H1 (cell line): ENCODE data around the gene ANKS1B. TPM values are rescaled to one million over a fixed set of nuclear protein-coding genes. Genes with fewer than 3 reads are reported as not detected.

Experiments
- CTCF ChIA-PET: fragments of 300-600 bp; sonication (Branson Sonifier 250); formaldehyde crosslinking; loops from one replicate; lab custom pipeline; 2021; ENCODE audit not compliant: partially characterized antibody; lab: Charles Lee
- POLR2A ChIA-PET: fragments of 300-600 bp; sonication (Branson Sonifier 250); formaldehyde crosslinking; loops from one replicate; lab custom pipeline; 2021; ENCODE audit warnings: inconsistent platforms; ENCODE audit not compliant: partially characterized antibody; lab: Charles Lee
- DNase-seq, 2 experiments: peaks; one replicate each; pipeline versions ENCODE4 v3.0.0 to v3.0.0-alpha.2; 2010 to 2022; ENCODE audit warnings: low spot score in 2 of 2, low read depth in 1 of 2, mixed read lengths in 1 of 2
- FAIRE-seq: peaks from 2 replicates; lab custom pipeline; 2011; peaks lifted over from hg19 to GRCh38; lab: Jason Lieb, UNC
- H2AFZ ChIP-seq: 2 replicates; pipeline ENCODE4 v1.8.1; 2012; ENCODE audit warnings: low read length, inconsistent platforms
- H2AK5ac ChIP-seq: 2 replicates; pipeline ENCODE4 v1.6.1; 2013; ENCODE audit warnings: low read depth, low read length
- H2BK120ac ChIP-seq: replicated peaks from 2 replicates; pipeline ENCODE3; 2013; ENCODE audit warnings: low read depth, low read length, inconsistent platforms
- H2BK12ac ChIP-seq: 2 replicates; pipeline ENCODE4 v1.6.1; 2013; ENCODE audit warnings: low read depth, low read length
- H2BK15ac ChIP-seq: 2 replicates; pipeline ENCODE4 v1.6.1; 2013; ENCODE audit warnings: low read length
- H2BK20ac ChIP-seq: 2 replicates; pipeline ENCODE4 v1.6.1; 2013; ENCODE audit warnings: low read length
- H2BK5ac ChIP-seq: 2 replicates; pipeline ENCODE4 v1.6.1; 2013; ENCODE audit warnings: low read depth, low read length
- H3K14ac ChIP-seq: 2 replicates; pipeline ENCODE4 v1.6.1; 2013; ENCODE audit warnings: inconsistent platforms; ENCODE audit not compliant: insufficient read length
- H3K18ac ChIP-seq: 2 replicates; pipeline ENCODE4 v1.6.1; 2013; ENCODE audit warnings: low read length; ENCODE audit errors: extremely low read depth
- H3K23ac ChIP-seq: 2 replicates; pipeline ENCODE4 v1.6.1; 2013; ENCODE audit warnings: inconsistent platforms; ENCODE audit not compliant: insufficient read length
- H3K23me2 ChIP-seq: 2 replicates; pipeline ENCODE4 v1.6.1; 2013; ENCODE audit warnings: low read depth, low read length
- H3K27ac ChIP-seq: 2 replicates; pipeline ENCODE4 v1.6.1; 2011; ENCODE audit warnings: low read depth, low read length, inconsistent platforms
- H3K27me3 ChIP-seq, 4 experiments: replicated peaks in 1 of 4; 1 replicate in 1 of 4; 2 replicates in 3 of 4; pipeline versions ENCODE4 v1.6.1 to v1.8.1; 2011 to 2013; ENCODE audit warnings: low read length in 3 of 4, mild to moderate bottlenecking in 3 of 4, inconsistent platforms in 2 of 4, mixed read lengths in 2 of 4, moderate library complexity in 1 of 4; ENCODE audit not compliant: control insufficient read depth in 3 of 4, insufficient read depth in 3 of 4; ENCODE audit errors: extremely low read depth in 1 of 4
- H3K36me3 ChIP-seq, 4 experiments: 2 replicates each; pipeline versions ENCODE4 v1.6.1 to v1.8.1; 2011 to 2013; ENCODE audit warnings: mild to moderate bottlenecking in 4 of 4, low read length in 3 of 4, moderate library complexity in 2 of 4, control low read depth in 1 of 4, inconsistent platforms in 1 of 4; ENCODE audit not compliant: insufficient read depth in 4 of 4, control insufficient read depth in 2 of 4
- H3K4ac ChIP-seq: replicated peaks from 2 replicates; pipeline ENCODE3; 2013; ENCODE audit warnings: low read length, low read depth, mixed read lengths, inconsistent platforms; ENCODE audit not compliant: insufficient read length
- H3K4me1 ChIP-seq, 4 experiments: replicated peaks in 1 of 4; 1 replicate in 1 of 4; 2 replicates in 3 of 4; pipeline versions ENCODE4 v1.6.1 to v1.8.1; 2011 to 2013; ENCODE audit warnings: low read length in 3 of 4, inconsistent platforms in 2 of 4, mixed read lengths in 1 of 4; ENCODE audit not compliant: insufficient read depth in 4 of 4, control insufficient read depth in 3 of 4
- H3K4me2 ChIP-seq, 2 experiments: 2 replicates each; pipeline versions ENCODE4 v1.6.1 to v1.8.1; 2011 to 2013; ENCODE audit warnings: low read depth in 2 of 2, low read length in 2 of 2, control low read depth in 1 of 2, inconsistent platforms in 1 of 2, mild to moderate bottlenecking in 1 of 2; ENCODE audit not compliant: insufficient read depth in 1 of 2
- H3K4me3 ChIP-seq, 4 experiments: fragments of 200-600, 300-600 bp in 1 of 4; sonication (generic), shearing (Covaris generic), sonication (Bioruptor Twin) in 1 of 4; 2 replicates each; pipeline versions ENCODE4 v1.5.1 to v1.8.1; 2011 to 2016; ENCODE audit warnings: low read length in 4 of 4, low read depth in 3 of 4, control low read depth in 2 of 4, inconsistent platforms in 2 of 4, mild to moderate bottlenecking in 2 of 4, mixed read lengths in 1 of 4, moderate library complexity in 1 of 4; ENCODE audit not compliant: insufficient read depth in 2 of 4; ENCODE audit errors: extremely low read depth in 1 of 4
- H3K56ac ChIP-seq: replicated peaks from 2 replicates; pipeline ENCODE3; 2013; ENCODE audit warnings: low read depth, mild to moderate bottlenecking, mixed read lengths, low read length, inconsistent platforms; ENCODE audit not compliant: insufficient read length
- H3K79me1 ChIP-seq: 2 replicates; pipeline ENCODE4 v1.6.1; 2013; ENCODE audit warnings: low read depth, low read length, control low read depth
- H3K79me2 ChIP-seq, 2 experiments: 2 replicates each; pipeline versions ENCODE4 v1.6.1 to v1.8.1; 2012 to 2013; ENCODE audit warnings: low read length in 2 of 2, mild to moderate bottlenecking in 2 of 2, inconsistent platforms in 1 of 2; ENCODE audit not compliant: insufficient read depth in 2 of 2, control insufficient read depth in 1 of 2
- H3K9ac ChIP-seq, 4 experiments: replicated peaks in 1 of 4; 1 replicate in 1 of 4; 2 replicates in 3 of 4; pipeline versions ENCODE4 v1.6.1 to v1.8.1; 2011 to 2013; ENCODE audit warnings: low read depth in 3 of 4, low read length in 3 of 4, control low read depth in 2 of 4, mild to moderate bottlenecking in 2 of 4, moderate library complexity in 2 of 4, inconsistent platforms in 1 of 4; ENCODE audit errors: extremely low read depth in 1 of 4
- H3K9me3 ChIP-seq, 2 experiments: 2 replicates each; pipeline versions ENCODE4 v1.6.1 to v1.8.1; 2012 to 2013; ENCODE audit warnings: mild to moderate bottlenecking in 2 of 2, moderate library complexity in 2 of 2, control low read depth in 1 of 2, inconsistent platforms in 1 of 2, low read depth in 1 of 2, low read length in 1 of 2, mixed read lengths in 1 of 2; ENCODE audit not compliant: insufficient read depth in 2 of 2
- H4K20me1 ChIP-seq, 2 experiments: replicated peaks in 1 of 2; 2 replicates each; pipeline versions ENCODE3 to v1.8.1; 2011 to 2013; ENCODE audit warnings: inconsistent platforms in 2 of 2, low read length in 2 of 2, mild to moderate bottlenecking in 1 of 2; ENCODE audit not compliant: insufficient read depth in 2 of 2, control insufficient read depth in 1 of 2
- H4K5ac ChIP-seq: 2 replicates; pipeline ENCODE4 v1.6.1; 2013; ENCODE audit warnings: low read length, low read depth, mixed read lengths, inconsistent platforms; ENCODE audit not compliant: insufficient read length
- H4K8ac ChIP-seq: 2 replicates; pipeline ENCODE4 v1.8.0; 2013; ENCODE audit warnings: mild to moderate bottlenecking, moderate library complexity, low read length, inconsistent platforms; ENCODE audit not compliant: insufficient read depth; ENCODE audit errors: extremely low read depth
- H4K91ac ChIP-seq: replicated peaks from 2 replicates; pipeline ENCODE3; 2013; ENCODE audit warnings: low read length, mixed read lengths, inconsistent platforms; ENCODE audit not compliant: insufficient read length
- WGBS, 2 experiments: shearing (Covaris generic) in 1 of 2; methylation state at CpG; one replicate each; pipeline versions ENCODE4 v1.1.6 to v1.1.7; 2013 to 2015; ENCODE audit warnings: low lambda C conversion rate in 2 of 2, mixed read lengths in 2 of 2, inconsistent platforms in 1 of 2, low coverage in 1 of 2, missing lambda C conversion rate in 1 of 2; ENCODE audit not compliant: insufficient replicate concordance in 2 of 2, insufficient coverage in 1 of 2, insufficient read length in 1 of 2; ENCODE audit errors: extremely low coverage in 1 of 2, missing lambda C conversion rate in 1 of 2; 5-methylcytosine and 5-hydroxymethylcytosine counted together
- polyA plus RNA-seq, 7 experiments: library from polyadenylated mRNA; depleted of rRNA in 3 of 7; stranded (reverse) in 5 of 7; unstranded in 2 of 7; fragments of >200 nt in 5 of 7; fragments of 200-250 nt in 2 of 7; gene quantifications; 1 replicate in 5 of 7; 2 replicates in 1 of 7; 4 replicates in 1 of 7; pipeline versions ENCODE4 v1.2.1 to v1.2.3, GENCODE V29; 2011 to 2013; ENCODE audit warnings: missing spikeins in 2 of 7, mixed read lengths in 2 of 7
- total RNA-seq: library from RNA; stranded (reverse); fragmentation: NEBNext Ultra II Directional; extraction: Animal tissue kit (Norgen Biotek cat#: 25700); gene quantifications from 2 replicates; pipeline ENCODE4 v1.2.1, GENCODE V29; 2021

ANKS1B gene
- total and polyA plus RNA-seq, 2 of the 8 experiments (the other 6 are each of a cell fraction or from before 2014, with no cell fraction given): 2.7 to 6.1 TPM

DNA sequence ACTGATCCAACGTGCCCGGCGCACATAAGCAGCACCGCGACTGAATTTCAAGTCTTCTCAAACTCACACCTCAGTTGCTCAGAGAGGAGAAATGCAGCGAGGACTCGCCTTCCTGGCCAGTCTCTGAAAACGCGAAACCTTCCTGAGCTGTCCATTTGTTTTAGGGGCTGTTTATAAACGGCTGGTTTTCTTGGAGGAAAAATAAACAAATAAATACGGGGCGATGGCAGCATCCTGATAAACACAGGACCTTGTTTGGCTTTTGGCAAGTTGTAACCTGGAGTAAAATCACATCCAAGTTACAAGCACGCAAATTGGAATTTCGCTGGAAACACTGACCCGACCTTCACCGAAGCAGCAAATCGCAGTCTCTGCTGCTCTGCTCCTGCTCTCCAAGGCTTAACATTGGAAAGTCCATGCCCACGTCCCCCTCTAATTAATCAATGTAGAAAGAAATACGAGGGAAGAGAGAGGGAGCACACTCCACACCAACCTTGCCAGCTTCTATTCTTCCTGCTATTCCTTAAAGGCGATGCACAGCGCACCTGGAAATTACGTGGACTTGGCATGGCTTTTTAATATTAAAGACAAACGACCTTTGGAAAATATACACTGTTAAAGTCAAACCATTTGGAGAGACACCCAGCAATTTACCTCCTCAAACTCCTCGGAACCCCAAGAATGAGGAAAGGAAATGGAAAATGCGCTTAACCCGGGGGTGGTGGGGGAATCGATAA is 1090.9 kb downstream of the ANKS1B start:
- Histone ChIP-seq H2AK5ac (no peak overlapping the region), H3K4me1 (peaks cover 0 to 4% (median 3%) of the 10 kb centered on the region in 4 experiments; a peak in 3 of 7 replicates), H3K14ac (no peak overlapping the region), H3K27me3 (peaks cover 13 to 52% (median 40%) of the 10 kb centered on the region in 4 experiments), H3K9me3 (no peaks in the 10 kb centered on the region), H2AFZ (0 out of 2 replicates have a peak overlapping the region, but pooled peaks have one; percentile 17), H4K5ac (no peak overlapping the region), H4K20me1 (no peaks in the 10 kb centered on the region), H3K36me3 (no peaks in the 10 kb centered on the region), H2BK12ac (no peak overlapping the region), H3K4me3 (peak overlapping the region; percentile 30 to 72 (median 56)), H3K4ac (no peak overlapping the region), H2BK20ac (peak overlapping the region; percentile 44; the same call in 1 of the 2 replicates), H3K79me2 (no peaks in the 10 kb centered on the region), H2BK120ac (no peak overlapping the region), H3K9ac (no peak overlapping the region; a peak in 1 of 7 replicates), H4K91ac (no peak overlapping the region), H4K8ac (no peak overlapping the region; the same call in 1 of the 2 replicates), H3K56ac (no peak overlapping the region), H2BK5ac (no peak overlapping the region), H3K23me2 (peaks cover 9% of the 10 kb centered on the region; the same call in 1 of the 2 replicates), H3K27ac (no peak overlapping the region), H3K79me1 (no peaks in the 10 kb centered on the region), H3K18ac (no peak overlapping the region), H2BK15ac (no peak overlapping the region), H3K23ac (no peak overlapping the region), H3K4me2 (peak overlapping the region; percentile 90 to 98)
- WGBS, 2 experiments: 8% methylated on average over 26 of the region's 27 CpGs; no CpG with 5 or more reads in 1 of the 2 experiments
- ChIA-PET CTCF (interaction anchor here (0.7 to 2.0 kb wide), 3 partner anchors 27 to 105 kb away, joined by 3 to 4 read pairs (median 3); no protein-coding TSS in a partner anchor), POLR2A (no interaction called here)
- peak; percentile 50 for FAIRE-seq
- DNase-seq: no peak
